GM21526 (cell line): ENCODE measurements around the gene CDC42SE2.
A peak's percentile ranks its signal among the peaks of the same experiment; 100 is the strongest.
"Not testable (repeated sequence)": the region's sequence is repeated elsewhere in the genome, so short reads cannot be mapped to it uniquely, and the experiment has no call there.

Source experiments
- ATAC-seq: cut with Tn5 transposase; IDR thresholded peaks from one replicate; pipeline ENCODE4 v1.9.1; 2021; ENCODE audit warnings: moderate library complexity; ENCODE audit not compliant: unreplicated experiment, low FRiP score

Gene CDC42SE2

GRCh38 chr5:131276072-131276471 is 12.2 kb downstream of the CDC42SE2 start:
- peak; percentile 26 for ATAC-seq

GRCh38 chr5:131277447-131277846 is 13.6 kb downstream of the CDC42SE2 start:
- ATAC-seq, result no peak

DNA sequence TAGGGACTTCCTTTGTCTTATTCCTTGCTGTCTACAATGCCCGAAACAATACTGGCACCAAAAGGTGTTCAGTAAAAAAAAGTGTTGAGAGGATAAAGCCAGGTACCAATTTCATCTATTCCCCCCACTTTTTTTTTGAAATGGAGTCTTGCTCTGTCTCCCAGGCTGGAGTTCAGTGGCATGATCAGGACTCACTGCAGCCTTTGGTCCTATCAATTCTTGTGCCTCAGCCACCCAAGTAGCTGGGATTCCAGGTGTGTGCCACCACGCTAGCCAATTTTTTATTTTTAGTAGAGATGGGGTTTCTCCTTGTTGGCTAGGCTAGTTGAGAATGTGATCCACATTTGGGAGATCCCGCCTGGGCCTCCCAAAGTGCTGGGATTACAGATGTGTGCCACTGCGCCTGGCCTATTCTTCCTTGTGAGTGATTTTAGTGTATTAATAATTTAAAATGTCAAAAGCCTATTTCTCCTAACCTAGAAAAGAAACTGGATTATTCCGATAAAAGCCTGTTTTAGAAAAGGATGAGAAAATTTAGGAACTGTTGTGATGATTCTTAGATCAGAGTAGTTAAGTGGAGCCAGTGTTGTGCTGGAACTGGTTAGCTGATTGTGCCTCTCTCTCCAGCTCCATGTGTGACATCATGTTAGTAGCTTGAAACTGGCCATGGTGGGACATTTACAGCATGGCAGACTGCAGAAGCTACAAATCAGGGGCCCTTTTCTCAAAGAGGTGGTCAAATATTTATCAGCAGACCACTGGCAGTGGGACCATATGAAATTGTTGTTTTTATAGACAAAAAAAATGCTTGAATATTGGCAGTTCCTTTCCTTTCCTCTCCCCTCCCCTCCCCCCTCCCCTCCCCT is 14.3 kb downstream of the CDC42SE2 start:
- ATAC-seq, result no peak

GRCh38 chr5:131278741-131279124 is 14.9 kb downstream of the CDC42SE2 start:
- not testable (repeated sequence) for ATAC-seq

DNA sequence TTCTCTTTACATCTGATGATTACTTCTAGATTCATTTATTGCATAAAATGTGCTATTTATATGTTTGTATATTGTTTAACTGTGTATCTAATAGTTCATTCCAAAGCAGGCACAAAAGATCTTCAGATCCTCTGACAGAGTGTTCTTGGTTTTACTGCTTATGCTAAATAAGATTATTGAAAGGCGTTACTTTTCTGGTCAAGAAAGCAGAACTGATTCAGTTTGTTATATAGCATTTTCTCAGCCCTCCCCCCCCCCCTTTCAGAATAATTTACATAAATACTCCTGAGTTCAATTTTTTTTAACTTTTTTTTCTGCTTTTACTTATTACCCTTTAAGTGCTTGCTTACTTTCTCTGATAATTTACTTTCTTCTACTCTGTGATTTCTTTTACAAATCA is 15.4 kb downstream of the CDC42SE2 start:
- ATAC-seq, result peak; percentile 32

- no peak for ATAC-seq
These were observed 16.6 kb downstream of the CDC42SE2 start for GRCh38 chr5:131280417-131280816.

DNA sequence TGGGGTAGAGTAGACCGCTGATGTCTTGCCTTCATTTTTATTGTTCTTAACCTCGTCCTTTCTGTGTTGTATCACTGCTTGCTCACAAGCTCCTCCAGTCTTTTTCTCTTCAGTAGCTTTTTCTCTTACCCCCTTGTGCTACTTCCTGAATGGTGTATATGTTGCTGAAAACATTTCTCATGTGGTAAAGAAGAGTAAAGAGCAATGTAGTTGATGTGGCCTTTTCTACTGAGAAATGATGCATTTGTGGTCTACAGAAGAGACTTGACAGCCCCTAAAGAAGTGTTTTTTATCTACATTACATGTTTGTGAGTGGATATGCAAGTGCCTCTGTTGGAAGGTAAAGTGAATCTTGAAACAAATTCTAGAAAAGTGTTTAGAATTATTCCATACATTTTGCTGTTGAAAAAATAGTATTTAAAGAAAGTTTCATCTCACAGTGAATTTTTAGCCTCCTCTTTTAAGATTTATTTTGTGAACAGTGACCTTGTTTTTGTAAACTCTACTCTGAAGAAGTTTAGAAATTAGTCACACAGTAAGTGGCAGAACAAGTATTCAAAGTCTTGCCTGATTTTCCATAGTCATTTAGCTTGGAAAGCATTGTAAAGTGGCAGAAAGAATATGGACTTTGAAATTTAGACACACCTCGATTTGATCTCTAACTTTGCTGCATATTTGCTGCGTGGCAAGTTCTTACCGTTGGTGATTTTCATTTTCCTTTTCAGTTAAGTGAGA is 17.4 kb downstream of the CDC42SE2 start:
- peak; percentile 43 for ATAC-seq

GRCh38 chr5:131281868-131282234 is 18.0 kb downstream of the CDC42SE2 start:
- no peak for ATAC-seq

- ATAC-seq, result no peak
These were observed 18.4 kb downstream of the CDC42SE2 start for GRCh38 chr5:131282235-131282634.

GRCh38 chr5:131285703-131286399 is 22.0 kb downstream of the CDC42SE2 start:
- ATAC-seq, result peak; percentile 50

DNA sequence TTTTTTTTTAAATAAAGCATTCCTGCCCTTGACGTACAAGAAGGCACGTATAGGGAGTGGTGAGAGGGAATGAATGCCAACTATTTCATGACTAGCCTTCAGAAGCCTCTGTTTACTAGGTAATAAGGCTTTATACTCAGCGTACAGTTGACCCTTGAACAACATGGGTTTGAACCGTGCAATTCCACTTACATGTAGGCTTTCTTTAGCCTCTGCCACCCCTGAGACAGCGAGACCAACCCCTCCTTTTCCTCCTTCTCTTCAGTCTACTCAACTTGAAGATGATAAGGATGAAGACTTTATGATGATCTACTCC is 22.5 kb downstream of the CDC42SE2 start:
- no peak for ATAC-seq

- peak; percentile 23 for ATAC-seq
These were observed 24.5 kb downstream of the CDC42SE2 start for GRCh38 chr5:131288328-131288727.

DNA sequence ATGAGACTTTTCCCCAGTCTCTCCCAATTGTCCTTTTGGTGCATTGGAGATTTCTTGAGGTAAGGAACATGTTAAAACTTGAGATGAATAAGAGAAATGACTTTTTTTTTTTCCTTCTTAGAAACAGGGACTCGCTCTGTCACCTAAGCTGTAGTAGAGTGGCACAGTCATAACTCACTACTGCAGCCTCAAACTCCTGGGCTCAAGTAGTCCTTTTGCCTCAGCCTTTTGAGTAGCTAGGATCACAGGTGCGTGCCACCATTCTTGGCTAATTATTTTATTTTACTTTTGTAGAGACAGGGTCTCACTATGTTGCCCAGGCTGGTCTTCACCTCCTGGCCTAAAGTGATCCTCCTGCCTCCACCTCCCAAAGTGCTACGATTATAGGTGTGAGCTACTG is 25.9 kb downstream of the CDC42SE2 start:
- ATAC-seq, result peak; percentile 40

GRCh38 chr5:131296213-131296672 is 32.4 kb downstream of the CDC42SE2 start:
- ATAC-seq, result no peak

DNA sequence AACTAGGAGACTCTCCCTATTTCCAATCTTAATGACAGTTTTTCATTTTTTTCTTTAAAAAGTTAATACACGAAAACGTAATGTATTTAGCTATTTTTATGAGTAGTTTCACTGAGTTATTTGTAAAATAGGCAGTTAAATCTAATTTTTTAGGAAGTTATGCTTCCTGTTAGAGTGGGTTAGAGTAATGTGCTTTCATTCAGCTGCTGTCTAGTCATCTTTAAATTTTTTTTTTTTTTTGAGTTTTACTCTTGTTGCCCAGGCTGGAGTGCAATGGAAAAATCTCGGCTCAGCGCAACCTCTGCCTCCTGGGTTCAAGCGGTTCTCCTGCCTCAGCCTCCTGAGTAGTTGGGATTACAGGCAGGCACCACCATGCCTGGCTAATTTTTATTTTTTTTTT is 34.0 kb downstream of the CDC42SE2 start:
- ATAC-seq, result no peak

GRCh38 chr5:131299465-131299864 is 35.6 kb downstream of the CDC42SE2 start:
- no peak for ATAC-seq

DNA sequence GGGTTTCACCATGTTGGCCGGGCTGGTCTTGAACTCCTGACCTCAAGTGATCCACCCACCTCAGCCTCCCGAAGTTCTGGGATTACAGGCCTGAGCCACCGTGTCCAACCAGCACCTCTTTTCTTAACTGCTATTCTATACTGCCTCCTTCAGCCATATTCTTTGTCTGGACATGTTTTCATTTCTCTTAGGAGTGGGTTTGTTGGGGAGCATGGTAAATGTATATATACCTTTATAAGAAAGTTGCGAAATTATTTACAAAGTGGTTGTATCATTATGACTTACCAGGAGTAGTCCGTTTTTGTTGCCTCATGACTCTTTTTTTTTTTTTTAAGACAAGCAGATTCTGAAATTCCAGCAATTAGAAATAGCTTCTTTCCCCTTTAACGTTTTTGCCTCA is 38.7 kb downstream of the CDC42SE2 start:
- no peak for ATAC-seq

DNA sequence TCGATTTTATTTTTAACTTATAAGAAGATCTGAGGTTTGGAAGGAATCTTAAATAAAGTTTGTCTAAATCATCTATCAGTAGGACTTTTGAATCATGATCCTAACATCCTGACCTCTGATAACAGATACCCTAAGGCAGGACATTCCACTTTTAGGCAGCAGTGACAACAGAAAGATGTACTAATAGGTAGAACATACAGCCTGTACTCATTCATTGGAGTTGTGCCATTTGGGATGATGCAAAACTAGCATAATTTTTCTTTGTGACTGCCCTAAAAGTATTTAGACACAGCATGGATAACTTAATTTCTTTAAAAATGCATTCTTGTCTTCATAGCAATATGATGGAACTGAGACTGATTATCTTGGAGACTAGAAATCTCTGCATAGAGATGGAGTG is 39.7 kb downstream of the CDC42SE2 start:
- no peak for ATAC-seq

GRCh38 chr5:131304414-131304813 is 40.6 kb downstream of the CDC42SE2 start:
- ATAC-seq, result no peak

DNA sequence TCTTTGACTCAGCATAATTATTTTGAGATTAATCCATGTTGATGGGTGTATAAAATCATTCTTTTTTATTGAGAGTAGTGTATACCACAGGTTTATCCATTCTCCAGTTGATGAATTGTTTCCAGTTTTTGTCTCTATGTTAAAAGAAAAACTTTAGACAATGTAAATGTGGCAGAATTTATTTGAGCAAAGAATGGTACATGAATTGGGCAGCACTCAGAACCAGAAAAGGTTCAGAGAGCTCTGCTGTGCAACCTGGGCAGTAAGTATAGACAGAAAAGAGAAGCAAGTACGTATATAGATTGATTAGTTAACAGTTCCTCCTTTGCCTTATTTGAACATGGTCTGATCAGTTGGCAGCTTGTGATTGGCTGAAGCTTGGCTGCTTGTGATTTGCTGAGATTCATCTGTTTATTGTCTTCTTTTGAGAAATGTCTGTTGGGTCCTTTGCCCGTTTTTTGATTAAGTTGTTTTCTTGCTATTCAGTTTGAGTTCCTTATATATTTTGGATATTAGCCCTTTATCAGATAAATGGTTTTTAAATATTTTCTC is 41.4 kb downstream of the CDC42SE2 start:
- no peak for ATAC-seq

DNA sequence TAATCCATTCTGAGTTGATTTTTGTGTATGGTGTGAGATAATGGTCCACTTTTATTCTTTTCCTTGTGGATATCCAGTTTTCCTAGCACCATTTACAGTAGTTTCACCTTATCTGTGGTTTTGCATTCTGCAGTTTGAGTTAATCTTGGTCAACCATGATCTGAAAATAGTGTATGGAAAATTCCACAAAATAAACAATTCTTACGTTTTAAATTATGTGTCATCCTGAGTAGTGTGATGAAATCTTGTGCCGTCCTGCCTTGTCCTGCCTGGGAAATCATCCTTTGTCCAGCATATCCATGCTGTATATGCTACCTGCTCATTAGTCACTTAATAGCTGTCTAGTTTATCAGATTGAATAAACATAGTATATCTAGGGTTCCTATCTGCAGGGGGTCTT is 42.1 kb downstream of the CDC42SE2 start:
- ATAC-seq, result no peak
